Loucy (cell line): ENCODE measurements around the gene CT47C1.
"Not testable (repeated sequence)": the region's sequence is repeated elsewhere in the genome, so short reads cannot be mapped to it uniquely, and the experiment has no call there.

Experiments
- H2AFZ ChIP-seq: fragments of 200-600 bp; sonication (generic); 2 replicates; pipeline ENCODE4 v1.6.0; 2016; ENCODE audit warnings: antibody characterized with exemption, mild to moderate bottlenecking, low read length, moderate library complexity
- H3F3A ChIP-seq: fragments of 200-600 bp; 2 replicates; pipeline ENCODE4 v1.6.0; 2016; ENCODE audit warnings: antibody characterized with exemption, low read depth, mild to moderate bottlenecking
- H3K27me3 ChIP-seq: fragments of 200-600 bp; sonication (generic); 2 replicates; pipeline ENCODE4 v1.6.1; 2014; ENCODE audit warnings: low read length, mild to moderate bottlenecking; ENCODE audit not compliant: insufficient read depth, poor library complexity, severe bottlenecking
- H3K36me3 ChIP-seq: fragments of 200-600 bp; sonication (generic); 2 replicates; pipeline ENCODE4 v1.6.1; 2016; ENCODE audit warnings: low read length; ENCODE audit not compliant: insufficient read depth
- H3K4me1 ChIP-seq: fragments of 200-600 bp; sonication (generic); 2 replicates; pipeline ENCODE4 v1.5.1; 2014; ENCODE audit warnings: low read length, mild to moderate bottlenecking; ENCODE audit not compliant: insufficient read depth, poor library complexity, severe bottlenecking
- H3K4me2 ChIP-seq: fragments of 200-600 bp; sonication (generic); 2 replicates; pipeline ENCODE4 v1.6.0; 2014; ENCODE audit warnings: antibody characterized with exemption, low read length, low read depth, mild to moderate bottlenecking; ENCODE audit not compliant: poor library complexity, severe bottlenecking
- H3K4me3 ChIP-seq: fragments of 200-600 bp; sonication (generic); 2 replicates; pipeline ENCODE4 v1.5.1; 2014; ENCODE audit warnings: low read length, mild to moderate bottlenecking, mixed read lengths; ENCODE audit not compliant: poor library complexity, severe bottlenecking
- H3K79me2 ChIP-seq: fragments of 200-600 bp; sonication (generic); 2 replicates; pipeline ENCODE4 v1.6.1; 2014; ENCODE audit warnings: low read length; ENCODE audit not compliant: insufficient read depth
- H3K9ac ChIP-seq: fragments of 200-600 bp; sonication (generic); 2 replicates; pipeline ENCODE4 v1.6.0; 2014; ENCODE audit warnings: mild to moderate bottlenecking, low read depth, low read length, moderate library complexity; ENCODE audit not compliant: poor library complexity, severe bottlenecking
- H3K9me2 ChIP-seq: fragments of 200-600 bp; sonication (generic); replicated peaks from 2 replicates; pipeline ENCODE4 v1.6.1; 2016; ENCODE audit warnings: low read depth, low read length, mixed read lengths
- H3K9me3 ChIP-seq: fragments of 200-600 bp; sonication (generic); 2 replicates; pipeline ENCODE4 v1.6.1; 2014; ENCODE audit warnings: mild to moderate bottlenecking, antibody characterized with exemption, low read length, low read depth; ENCODE audit not compliant: insufficient read depth
- H4K20me1 ChIP-seq: fragments of 200-600 bp; sonication (generic); 2 replicates; pipeline ENCODE4 v1.6.0; 2014; ENCODE audit warnings: antibody characterized with exemption, low read length, mild to moderate bottlenecking; ENCODE audit not compliant: insufficient read depth, poor library complexity, severe bottlenecking
- CTCF ChIP-seq: fragments of 200-600 bp; sonication (generic); conservative IDR thresholded peaks from 2 replicates; pipeline ENCODE4 v1.5.1; 2014; ENCODE audit warnings: mild to moderate bottlenecking, antibody characterized with exemption, low read length
- EZH2phosphoT487 ChIP-seq: fragments of 200-600 bp; IDR thresholded peaks from 2 replicates; pipeline ENCODE4 v1.6.1; 2018; ENCODE audit warnings: antibody characterized with exemption, mild to moderate bottlenecking, moderate library complexity, borderline replicate concordance

The CT47C1 gene

GRCh38 chrX:119072744-119073143 is at the start of gene CT47C1:
CT47C1 (plus strand) TSS chrX:119072993; CDS start chrX:119073226, 233 bp downstream.
- H3K27me3 ChIP-seq: no peaks in the 10 kb centered on the region
- H3F3A ChIP-seq: no peaks in the 10 kb centered on the region
- H3K9me2 ChIP-seq: no peaks in the 10 kb centered on the region
- H2AFZ ChIP-seq: no peak within 1 kb of the TSS
- no peak for TF ChIP-seq CTCF
- no peak for TF ChIP-seq EZH2phosphoT487
- no peak within 1 kb of the TSS for H3K4me3 ChIP-seq
- no peaks in the 10 kb centered on the region for H3K4me1 ChIP-seq
- H3K36me3 ChIP-seq: no peaks in the 10 kb centered on the region
- H3K79me2 ChIP-seq: no peaks in the 10 kb centered on the region
- H3K9me3 ChIP-seq: no peaks in the 10 kb centered on the region
- H3K9ac ChIP-seq: no peak within 1 kb of the TSS
- H3K4me2 ChIP-seq: no peak within 1 kb of the TSS
- no peaks in the 10 kb centered on the region for H4K20me1 ChIP-seq

GRCh38 chrX:119025900-119026299 is 46.9 kb upstream of the CT47C1 start:
- Histone ChIP-seq H3K4me2 (no peak overlapping the region), H3K9me3 (no peaks in the 10 kb centered on the region), H3K9me2 (no peaks in the 10 kb centered on the region), H2AFZ (no peak overlapping the region), H3F3A (no peaks in the 10 kb centered on the region), H3K4me1 (no peaks in the 10 kb centered on the region), H3K4me3 (no peak overlapping the region), H3K79me2 (no peaks in the 10 kb centered on the region), H4K20me1 (no peaks in the 10 kb centered on the region), H3K9ac (no peak overlapping the region), H3K27me3 (no peaks in the 10 kb centered on the region), H3K36me3 (no peaks in the 10 kb centered on the region)
- TF ChIP-seq EZH2phosphoT487 (no peak), CTCF (no peak)

- H3K4me1 ChIP-seq, H4K20me1 ChIP-seq, H3K9ac ChIP-seq, H3K79me2 ChIP-seq, H3K27me3 ChIP-seq, H3K4me3 ChIP-seq, H3F3A ChIP-seq, H2AFZ ChIP-seq, H3K4me2 ChIP-seq, H3K9me2 ChIP-seq, H3K36me3 ChIP-seq, H3K9me3 ChIP-seq: not testable (repeated sequence)
Observed at GRCh38 chrX:119026344-119026743, 46.4 kb upstream of the CT47C1 start.

GRCh38 chrX:119027960-119028732 is 44.6 kb upstream of the CT47C1 start:
- not testable (repeated sequence) for H3K4me3 ChIP-seq, H3K9me3 ChIP-seq, H3K79me2 ChIP-seq, H3K9ac ChIP-seq, H3K4me1 ChIP-seq, H4K20me1 ChIP-seq, H3F3A ChIP-seq, H3K9me2 ChIP-seq, H3K36me3 ChIP-seq, H3K4me2 ChIP-seq, H3K27me3 ChIP-seq, H2AFZ ChIP-seq
